Melanocyte of skin (primary cell): ENCODE measurements around the gene MBD5. TPM values are rescaled to one million over a fixed set of nuclear protein-coding genes. Genes with fewer than 3 reads are reported as not detected.

Experiments
- small RNA-seq, 2 donors: library from RNA; depleted of rRNA; stranded (forward); fragments of <200 nt; gene quantifications; one replicate each; pipeline ENCODE3, GENCODE V24; 2012
- total RNA-seq, 2 donors: library from RNA; depleted of rRNA; stranded (reverse); fragments of >200 nt; gene quantifications; 2 replicates each; pipeline ENCODE4 v1.2.3, GENCODE V29; 2012

MBD5 gene
- total RNA-seq, result 10 to 100 TPM; 18.9 to 19.3 TPM

GRCh38 chr2:148021059-148021861 is at the start of gene MBD5:
MBD5 (plus strand) TSS chr2:148021091.

GRCh38 chr2:148020111-148021058 is 506 bp upstream of the MBD5 start, which contains the start of gene ORC4:
ORC4 (minus strand) TSS chr2:148020737; CDS start chr2:147975958, 44,779 bp downstream.

Small RNAs within 50 kb of the gene (small RNA-seq; reads per million reads assigned to genes)
- gene RF00554, result 0 reads per million in 2 donors

Other genes with a start within 250 kb of the MBD5 start
- 1 to 10 TPM; 5.9 to 6.7 TPM for gene ACVR2A, start 176.1 kb upstream of the MBD5 start, total RNA-seq
- 10 to 100 TPM; 32.6 to 34.8 TPM for gene ORC4, start 354 bp upstream of the MBD5 start, total RNA-seq